Fibroblast of lung (primary cell): ENCODE data around the gene FSHR.

ENCODE experiments used
- CTCF ChIP-seq, 2 donors: IDR thresholded peaks in 1 of 2; conservative IDR thresholded peaks in 1 of 2; 1 replicate in 1 of 2; 2 replicates in 1 of 2; pipeline ENCODE4 v1.5.1; 2011 to 2012; ENCODE audit warnings: low read length in 2 of 2, control low read depth in 1 of 2, inconsistent platforms in 1 of 2, low read depth in 1 of 2, mild to moderate bottlenecking in 1 of 2
- EZH2 ChIP-seq: IDR thresholded peaks from 2 replicates; pipeline ENCODE4 v1.5.1; 2012; ENCODE audit warnings: low read length, control low read depth, mild to moderate bottlenecking; ENCODE audit errors: missing control alignments

- TF ChIP-seq EZH2 (no peak), CTCF (conservative IDR thresholded peaks at IDR 0.05 in 1 of 2, IDR thresholded peaks at IDR 0.05 in 1 of 2; ENCODE audit: low read depth in 1 of 2, low read length in 2 of 2) (no peak)
Observed at GRCh38 chr2:49162151-49162550, 7.8 kb upstream of the FSHR start.
